Stimulated activated CD4-positive, alpha-beta T cell treated with anti-CD3 and anti-CD28 coated beads, Interleukin-2, amount 100 ng/mL, for 48 hours (primary cell): ENCODE measurements around the gene ZBTB1.

Experiments used
- DNase-seq, 2 donors: peaks; one replicate each; pipeline ENCODE4 v3.0.0-alpha.2; 2020

Gene ZBTB1

GRCh38 chr14:64504310-64504896 lies at the start of gene ZBTB1:
Gene ZBTB1 (plus strand): TSS chr14:64504770. CDS start chr14:64521505, 16,735 bp downstream.
- peak; percentile 76 to 77 for DNase-seq

- DNase-seq, result no peak
These were observed 45.0 kb upstream of the ZBTB1 start for GRCh38 chr14:64459405-64460136.

DNA sequence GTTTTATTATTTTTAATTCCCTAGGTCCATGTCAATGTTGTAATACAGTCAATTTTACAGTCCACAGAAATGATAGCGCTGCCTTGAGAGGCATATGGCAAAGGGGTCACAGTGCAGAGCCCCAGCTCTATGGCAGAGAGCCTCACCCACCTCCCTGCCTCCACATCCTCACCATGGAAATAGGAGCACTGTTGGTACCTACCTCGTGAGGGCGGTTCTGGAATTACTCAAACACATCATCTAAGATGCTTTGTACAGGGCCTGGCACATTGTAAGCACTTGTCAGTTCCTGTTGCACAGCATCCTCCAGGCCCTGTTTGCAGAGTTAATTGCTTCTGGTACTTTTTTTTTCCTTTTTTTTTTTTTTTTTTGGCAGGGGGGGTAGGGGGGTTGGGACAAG lies 43.3 kb upstream of the ZBTB1 start:
- no peak for DNase-seq

DNA sequence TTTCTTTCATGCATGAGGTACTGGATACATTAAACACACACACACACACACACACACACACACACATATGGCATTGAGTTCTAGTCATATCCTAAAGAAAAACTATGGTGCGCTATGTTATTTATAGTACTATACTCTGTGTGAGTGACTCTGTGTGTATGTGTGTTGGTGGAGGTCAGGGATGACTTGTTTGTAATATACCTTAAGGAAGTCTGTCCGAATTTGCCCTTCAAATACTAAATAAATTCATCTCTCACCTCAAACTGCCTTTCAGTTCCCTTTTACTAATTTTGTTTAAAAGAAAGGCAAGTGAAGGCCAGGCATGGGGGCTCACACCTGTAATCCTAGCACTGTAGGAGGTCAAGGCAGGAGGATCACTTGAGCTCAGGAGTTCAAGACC lies 41.4 kb upstream of the ZBTB1 start:
- DNase-seq, result no peak

GRCh38 chr14:64463873-64464272 lies 40.7 kb upstream of the ZBTB1 start:
- DNase-seq, result no peak

DNA sequence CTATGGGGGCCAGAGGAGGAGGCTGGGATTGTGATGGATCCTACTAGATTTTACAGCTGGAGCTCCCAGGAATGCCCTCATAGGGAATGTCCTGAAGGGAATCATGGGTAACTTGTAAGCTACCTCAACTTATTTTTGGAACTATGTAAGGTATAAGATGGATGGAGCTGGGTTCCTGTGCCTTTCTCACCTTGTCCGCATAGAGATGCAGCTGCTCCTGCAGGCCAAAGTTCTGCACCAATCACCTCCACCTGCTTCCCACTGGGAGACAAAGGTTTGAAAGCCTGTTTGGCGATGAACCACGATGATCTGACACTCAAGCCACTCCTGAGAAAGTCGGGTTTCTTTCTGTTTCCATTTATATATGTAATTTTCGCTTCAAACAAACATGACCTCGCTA lies 39.9 kb upstream of the ZBTB1 start:
- DNase-seq, result no peak

DNA sequence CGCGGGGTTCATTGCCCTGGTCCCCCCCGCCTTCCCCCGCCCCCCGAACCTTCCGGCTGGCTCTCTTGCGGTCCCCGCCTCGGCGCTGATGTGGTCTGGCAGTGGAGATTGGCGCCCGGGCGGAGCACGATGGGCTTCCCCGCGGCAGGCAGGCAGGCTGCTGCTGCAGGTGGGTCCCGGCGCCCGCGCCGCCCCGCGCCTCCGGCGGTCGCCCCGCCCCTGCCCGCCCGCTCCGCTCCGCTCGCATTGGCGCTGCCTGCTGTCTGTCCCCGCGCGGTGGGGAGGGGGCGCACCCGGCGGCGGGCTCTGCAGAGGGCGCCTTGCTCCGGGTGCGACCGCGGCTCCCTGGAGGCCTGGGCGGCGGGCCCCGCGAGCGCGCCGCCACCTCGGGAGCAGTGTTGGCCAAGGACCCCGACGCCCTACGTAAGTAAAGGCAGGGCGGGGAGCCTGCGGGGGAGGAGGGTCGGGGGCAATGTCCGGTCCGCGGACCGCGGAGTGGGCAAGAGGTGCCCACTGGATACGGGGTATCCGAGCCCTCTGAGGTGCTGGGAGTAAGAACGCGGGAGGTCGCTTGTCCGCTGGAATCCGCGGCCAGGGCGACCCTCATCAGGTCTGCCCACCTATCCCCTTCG lies 39.3 kb upstream of the ZBTB1 start, which contains the start of gene AKAP5:
TSS of gene AKAP5 (plus strand) at position 309 of the 632 bp plus-strand sequence. CDS start 2,896 bp downstream, outside the sequence.
- DNase-seq, result peak; percentile 25 to 49

GRCh38 chr14:64465831-64466554 lies 38.6 kb upstream of the ZBTB1 start:
- no peak for DNase-seq

GRCh38 chr14:64467101-64467500 lies 37.5 kb upstream of the ZBTB1 start:
- DNase-seq, result no peak

DNA sequence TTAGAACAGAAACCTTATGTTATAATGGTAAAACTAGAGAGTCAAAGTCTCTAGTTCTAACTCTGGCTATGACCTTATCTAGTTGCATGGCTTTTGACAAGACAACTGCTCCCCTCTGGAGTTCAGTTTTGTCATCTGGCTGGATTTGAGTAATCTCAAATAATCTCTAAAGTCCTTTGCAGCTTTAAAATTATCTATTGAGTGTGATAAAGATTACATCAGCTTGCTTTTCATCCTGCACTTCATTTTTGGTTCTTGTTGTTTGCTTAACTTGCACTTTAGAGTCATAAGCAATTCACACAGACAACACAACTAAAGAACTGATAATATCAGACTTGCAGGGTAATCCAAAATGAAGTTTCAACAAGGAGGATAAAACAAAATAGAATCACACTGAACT lies 37.0 kb upstream of the ZBTB1 start:
- no peak for DNase-seq

DNA sequence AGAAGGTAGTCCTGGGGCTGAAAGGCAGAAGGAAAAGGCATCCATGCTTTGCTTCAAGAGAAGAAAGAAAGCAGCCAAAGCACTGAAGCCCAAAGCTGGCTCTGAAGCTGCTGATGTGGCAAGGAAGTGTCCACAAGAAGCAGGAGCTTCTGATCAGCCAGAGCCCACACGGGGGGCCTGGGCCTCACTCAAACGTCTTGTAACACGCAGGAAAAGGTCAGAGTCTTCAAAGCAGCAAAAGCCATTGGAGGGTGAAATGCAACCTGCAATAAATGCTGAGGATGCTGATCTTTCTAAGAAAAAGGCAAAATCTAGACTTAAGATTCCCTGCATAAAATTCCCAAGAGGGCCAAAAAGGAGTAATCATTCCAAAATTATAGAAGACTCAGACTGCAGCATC lies 36.1 kb upstream of the ZBTB1 start:
- DNase-seq, result no peak

- DNase-seq, result no peak
These were observed 30.5 kb upstream of the ZBTB1 start for GRCh38 chr14:64474041-64474440.

DNA sequence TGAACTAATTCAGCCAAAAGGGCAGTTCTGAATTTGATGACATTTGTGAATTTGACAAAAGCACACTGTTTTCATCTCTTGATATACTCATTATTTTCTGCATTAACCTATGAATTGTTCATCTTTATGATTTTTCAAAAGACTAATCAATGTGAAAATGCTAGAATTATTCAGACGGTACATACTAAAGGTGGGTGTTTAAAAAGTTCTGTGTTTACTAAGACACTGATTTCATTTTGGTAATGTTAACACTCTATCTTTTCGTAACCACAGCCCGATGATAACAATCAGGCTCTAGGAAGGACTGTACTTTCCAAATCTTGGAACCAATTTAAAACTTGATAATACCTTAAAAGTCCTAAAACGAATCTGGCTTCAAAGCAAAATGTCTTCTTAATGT lies 29.9 kb upstream of the ZBTB1 start:
- no peak for DNase-seq

- DNase-seq, result no peak
These were observed 28.8 kb upstream of the ZBTB1 start for GRCh38 chr14:64475585-64476273.

DNA sequence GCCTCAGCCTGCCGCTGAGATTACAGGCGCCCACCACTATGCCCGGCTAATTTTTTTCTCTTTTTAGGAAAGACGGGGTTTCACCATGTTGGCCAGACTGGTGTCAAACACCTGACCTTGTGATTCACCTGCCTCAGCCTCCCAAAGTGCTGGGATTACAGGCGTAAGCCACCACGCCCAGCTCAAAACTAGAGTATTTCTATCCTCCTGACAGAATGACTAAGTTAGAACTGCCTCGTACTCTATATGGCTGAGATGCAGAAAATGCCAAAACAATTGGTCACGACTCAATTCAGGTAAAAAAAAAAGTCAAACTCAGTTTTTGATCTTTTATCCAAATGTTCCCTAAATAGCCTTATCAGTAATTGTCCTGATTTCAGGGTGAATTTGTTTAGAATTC lies 28.1 kb upstream of the ZBTB1 start:
- DNase-seq, result no peak

DNA sequence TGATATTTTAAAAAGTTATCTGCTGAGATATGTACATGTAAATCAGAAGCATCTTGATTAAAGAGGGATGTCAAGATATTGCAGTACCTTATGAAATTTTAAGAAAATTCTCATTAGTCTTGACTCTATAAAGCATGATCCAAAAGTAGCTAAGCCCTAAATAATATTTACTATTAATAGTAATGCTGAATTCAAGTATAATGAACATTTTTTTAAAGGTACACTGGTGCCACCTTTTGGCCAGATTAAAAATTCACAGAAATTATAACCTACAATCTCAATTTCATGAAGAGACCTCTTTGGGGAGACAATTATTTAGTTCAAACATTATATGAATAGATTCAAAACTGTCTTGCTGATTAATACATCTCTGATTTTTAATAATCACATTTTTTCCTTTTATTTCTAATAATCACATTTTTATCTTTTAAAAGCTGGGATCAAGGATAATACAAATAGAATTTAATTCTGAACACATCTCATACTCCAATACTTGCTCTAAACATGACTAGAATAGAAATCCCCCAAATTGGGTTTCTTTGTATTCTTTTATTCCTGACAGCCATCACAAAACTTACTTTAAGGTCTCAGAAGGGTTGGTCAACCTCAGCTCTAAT lies 25.8 kb upstream of the ZBTB1 start:
- no peak for DNase-seq

DNA sequence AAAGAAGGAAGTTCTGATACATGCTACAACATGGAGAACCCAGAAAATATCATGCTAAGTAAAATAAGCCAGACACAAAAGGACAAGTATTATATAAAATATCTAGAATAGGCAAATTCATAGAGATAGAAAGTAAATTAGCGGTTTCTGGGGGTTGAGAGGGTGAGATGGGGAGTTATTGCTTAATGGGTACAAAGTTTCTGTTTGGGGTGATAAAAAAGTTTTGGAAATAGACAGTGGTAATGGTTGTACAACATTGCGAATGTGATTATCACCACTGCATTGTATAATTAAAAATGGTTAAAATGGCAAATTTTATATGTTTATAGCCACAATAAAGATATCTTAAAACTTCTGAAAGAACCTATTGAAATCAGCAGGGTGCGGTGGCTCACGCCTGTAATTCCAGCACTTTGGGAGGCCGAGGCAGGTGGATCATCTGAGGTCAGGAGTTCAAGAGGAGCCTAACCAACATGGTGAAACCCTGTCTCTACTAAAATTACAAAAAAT lies 15.9 kb upstream of the ZBTB1 start:
- DNase-seq, result no peak

DNA sequence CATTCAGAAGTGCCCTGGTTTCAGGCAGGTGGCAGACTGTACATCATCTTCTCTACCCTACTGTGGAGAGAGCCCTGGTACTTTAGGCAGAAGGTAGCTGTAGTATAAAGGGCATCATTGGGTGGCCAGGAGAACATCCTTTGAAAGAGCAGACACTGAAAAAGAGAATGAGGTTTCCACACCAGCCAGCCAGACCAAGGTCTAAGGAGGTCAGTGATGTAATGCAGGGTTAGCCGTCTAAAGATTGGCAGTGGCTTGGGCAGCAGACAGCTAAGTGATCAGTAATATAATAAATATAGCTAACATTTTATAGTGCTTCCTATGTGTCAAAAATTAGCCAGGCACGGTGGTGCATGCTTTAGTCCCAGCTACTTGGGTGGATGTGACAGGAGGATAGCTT lies 12.9 kb upstream of the ZBTB1 start:
- no peak for DNase-seq

DNA sequence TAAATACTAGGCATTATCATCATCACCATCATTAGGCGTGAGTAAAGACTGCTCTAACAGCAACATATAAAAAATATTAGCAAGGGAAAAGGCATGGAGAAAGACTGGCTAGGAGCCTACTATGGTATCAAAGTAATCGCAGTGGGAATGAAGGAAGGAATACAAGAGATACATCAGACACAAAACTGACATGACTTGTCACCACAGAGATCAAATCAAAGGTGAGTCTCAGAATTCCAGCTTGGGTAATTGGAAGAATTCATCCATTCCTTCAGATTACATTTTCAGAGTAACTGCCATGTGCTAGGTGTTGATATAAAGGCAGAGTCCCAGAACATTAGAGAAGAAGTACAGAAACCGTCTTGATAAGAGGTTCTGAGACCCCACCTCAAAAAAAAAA lies 11.1 kb upstream of the ZBTB1 start:
- DNase-seq, result no peak

GRCh38 chr14:64495252-64495651 lies 9.3 kb upstream of the ZBTB1 start:
- DNase-seq, result no peak

DNA sequence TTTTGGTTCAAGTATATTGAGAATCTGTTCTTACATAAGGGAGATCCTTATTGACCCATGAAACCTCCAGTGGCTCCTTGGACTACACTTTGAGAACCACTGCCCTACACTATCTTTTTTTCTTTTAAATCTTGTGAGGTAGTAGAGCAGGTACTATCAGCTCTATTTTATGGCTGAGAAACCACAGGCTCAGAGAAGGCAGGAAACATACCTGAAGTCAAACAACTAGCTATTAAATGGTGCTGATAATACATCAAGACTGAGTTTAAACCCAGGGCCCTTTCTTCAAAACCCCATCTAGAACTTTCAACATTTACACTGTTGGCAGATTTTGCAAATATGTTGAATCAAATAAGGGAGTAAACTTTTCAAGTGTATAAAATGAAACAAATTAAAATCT lies 7.8 kb upstream of the ZBTB1 start:
- no peak for DNase-seq

DNA sequence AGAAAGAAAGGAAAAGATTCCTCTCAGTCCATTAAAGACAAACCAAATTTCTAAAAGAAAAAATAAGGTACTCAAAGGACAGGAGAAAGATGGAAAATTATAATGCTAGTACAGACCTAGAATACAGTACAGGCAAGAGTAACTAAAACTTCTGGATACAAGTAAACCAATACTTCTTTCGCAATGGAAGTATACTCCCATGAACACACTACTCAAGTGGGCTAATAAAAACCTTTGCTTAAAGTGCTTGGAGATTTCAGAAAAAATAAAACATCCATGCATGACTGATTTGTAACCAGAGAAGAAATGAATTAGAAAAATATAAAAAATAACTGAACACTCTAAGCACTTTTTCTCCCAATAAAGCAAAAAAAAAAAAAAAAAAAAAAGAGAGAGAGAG lies 4.5 kb upstream of the ZBTB1 start:
- no peak for DNase-seq
